Pons (tissue), 1 donor: ENCODE results near the gene LIN52.

Source experiments
- DNase-seq: peaks from one replicate; pipeline ENCODE4 v3.0.0-alpha.2; 2016; ENCODE audit warnings: low spot score

LIN52 gene, protein sequence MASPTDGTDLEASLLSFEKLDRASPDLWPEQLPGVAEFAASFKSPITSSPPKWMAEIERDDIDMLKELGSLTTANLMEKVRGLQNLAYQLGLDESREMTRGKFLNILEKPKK

DNA sequence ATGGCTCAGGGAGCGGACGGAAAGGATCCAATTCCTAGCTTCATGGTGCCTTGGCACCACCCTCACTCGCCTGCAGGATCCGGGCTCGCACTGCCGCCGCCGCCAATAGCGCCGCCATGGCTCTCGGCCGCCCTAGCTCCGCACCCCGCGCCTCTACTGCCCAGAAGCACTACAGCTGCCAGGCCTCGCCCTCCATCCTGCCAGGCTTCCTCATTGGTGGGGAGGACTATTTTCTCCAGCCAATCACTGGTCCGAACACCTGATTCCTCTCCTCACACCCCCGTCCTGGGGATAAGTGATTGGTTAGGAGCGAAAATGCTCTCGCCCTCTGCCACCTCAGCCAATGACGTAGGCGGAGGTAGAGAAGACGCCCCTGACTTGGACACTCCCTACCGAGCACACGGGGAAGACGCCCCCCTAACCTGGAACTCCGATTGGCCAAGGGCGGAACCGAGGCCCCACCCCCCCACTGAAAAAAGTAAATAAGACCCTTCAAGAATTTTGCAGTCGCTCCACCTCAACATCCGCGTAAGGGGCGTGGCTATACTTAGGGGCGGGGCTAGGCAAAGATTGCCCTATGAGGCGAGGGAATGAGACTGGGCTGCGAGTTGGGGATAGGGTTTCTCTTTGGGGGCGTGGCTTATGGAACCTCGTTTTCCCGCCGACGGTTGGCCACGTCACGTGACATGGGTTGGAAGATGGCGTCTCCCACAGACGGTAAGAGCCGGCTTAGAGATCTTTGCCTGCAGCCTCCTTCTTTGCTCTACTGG, at the start of gene LIN52, which contains the start of gene ALDH6A1:
TSS of gene LIN52 (plus strand) at position 680 of the 770 bp plus-strand sequence. CDS start at position 699, 19 bp downstream.
TSS of gene ALDH6A1 (minus strand) at position 177 of the 770 bp plus-strand sequence. CDS start at position 118, 59 bp downstream.
- DNase-seq = peak; percentile 100

DNA sequence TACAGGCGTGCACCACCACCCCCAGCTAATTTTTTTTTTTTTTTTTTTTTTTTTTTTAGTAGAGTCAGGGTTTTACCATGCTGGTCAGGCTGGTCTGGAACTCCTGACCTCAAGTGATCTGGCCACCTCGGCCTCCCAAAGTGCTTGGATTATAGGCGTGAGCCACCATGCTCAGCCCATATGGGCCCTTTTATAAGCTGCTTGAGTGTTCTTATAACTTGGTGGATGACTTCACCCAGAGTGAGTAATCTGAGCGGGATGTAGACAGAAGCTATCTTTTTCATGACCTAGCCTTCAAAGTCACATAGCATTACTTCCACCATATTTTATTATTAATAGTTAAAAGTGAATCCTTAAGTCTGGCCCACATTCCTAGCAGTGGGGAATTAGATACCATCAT, 49.2 kb upstream of the LIN52 start:
- DNase-seq = no peak

DNA sequence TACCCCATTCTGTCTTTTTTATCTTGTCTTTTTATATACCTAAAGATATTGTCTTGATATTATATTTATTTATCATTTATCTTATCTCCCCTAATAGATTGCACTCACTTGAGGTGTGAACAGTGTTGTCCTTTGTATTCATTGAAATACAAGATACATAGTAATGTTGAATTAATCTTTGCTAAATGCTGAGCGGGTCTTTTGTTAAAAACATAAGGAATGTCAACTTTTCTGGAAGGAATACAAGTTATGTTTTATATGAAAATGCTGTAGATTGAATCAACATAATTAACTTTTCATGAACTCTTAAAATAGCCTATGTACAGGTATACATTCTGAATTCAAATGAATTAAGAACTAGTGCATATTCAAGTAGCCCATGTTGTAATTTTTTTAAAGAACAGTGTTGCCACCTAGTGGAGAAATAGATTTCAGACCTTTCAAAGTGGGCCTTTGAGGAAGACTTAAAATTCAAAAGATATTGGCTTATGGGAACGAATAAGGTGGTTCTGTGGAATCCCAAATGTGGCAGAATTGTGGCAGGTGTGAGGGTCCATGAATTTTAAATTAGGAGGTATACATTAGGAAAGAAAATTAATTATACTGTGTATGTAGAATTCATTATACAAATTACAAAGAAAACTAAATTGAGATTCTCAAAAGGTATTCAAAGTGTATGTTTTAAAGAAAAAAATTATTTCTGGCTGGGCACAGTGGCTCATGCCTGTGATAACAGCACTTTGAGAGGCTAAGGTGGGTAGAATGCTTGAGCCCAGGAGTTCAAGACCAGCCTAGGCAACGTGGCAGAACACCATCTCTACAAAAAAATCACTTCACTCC, 46.5 kb upstream of the LIN52 start:
- peak; percentile 75 for DNase-seq

DNA sequence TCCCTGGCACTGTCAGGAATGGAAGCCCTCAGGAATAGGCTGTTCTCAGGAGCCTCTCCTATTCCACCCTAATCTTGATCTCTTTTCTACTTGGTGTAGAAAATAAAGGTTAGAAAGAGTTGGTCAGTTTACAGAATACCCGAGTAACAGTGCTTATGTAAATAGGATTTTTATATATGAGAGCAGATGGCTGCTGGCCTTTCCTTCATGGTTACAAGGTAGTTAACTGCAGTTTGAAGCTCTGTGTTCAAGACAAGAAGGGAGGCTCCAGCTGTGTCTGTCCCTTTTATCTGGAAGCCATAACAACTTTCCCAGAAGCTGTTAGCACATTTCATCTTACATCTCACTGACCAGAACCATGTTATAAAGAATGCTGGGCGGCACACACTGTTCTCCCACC, 42.5 kb upstream of the LIN52 start:
- no peak for DNase-seq

DNA sequence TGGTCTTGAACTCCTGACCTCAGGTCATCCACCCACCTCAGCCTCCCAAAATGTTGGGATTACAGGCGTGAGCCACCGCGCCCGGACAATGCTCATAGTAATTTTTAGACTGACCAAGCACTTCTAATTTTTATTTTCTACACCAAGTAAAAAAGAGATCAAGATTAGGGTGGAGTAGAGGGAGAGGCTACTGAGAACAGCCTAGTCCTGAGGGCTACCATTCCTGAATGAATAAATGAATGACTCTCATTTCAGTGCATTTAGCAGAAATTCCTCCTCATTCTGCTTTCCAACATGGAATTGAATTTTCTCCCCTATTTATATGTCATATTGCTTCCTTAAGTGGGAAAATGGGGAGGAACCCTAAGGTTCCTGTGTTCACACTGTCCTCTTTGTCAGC, 39.2 kb upstream of the LIN52 start:
- no peak for DNase-seq

DNA sequence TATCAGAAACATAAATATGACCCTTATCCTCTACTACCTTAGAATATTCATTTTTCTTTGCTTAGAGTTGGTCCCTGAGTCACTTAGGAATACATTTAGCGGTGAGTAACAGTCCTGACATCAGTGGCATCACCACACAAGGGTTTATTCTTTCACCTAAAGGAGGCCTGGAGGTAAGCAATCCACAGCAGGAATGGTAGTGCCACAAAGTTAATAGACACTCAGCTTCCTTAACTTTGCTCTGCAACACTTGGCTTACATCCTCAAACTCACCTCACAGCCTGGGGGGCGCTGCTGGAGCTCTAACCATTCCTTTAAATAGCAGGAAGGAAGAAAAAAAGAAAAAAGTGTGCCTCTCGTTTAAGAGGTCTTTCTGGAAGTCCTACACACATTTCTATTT, 36.5 kb upstream of the LIN52 start:
- no peak for DNase-seq

DNA sequence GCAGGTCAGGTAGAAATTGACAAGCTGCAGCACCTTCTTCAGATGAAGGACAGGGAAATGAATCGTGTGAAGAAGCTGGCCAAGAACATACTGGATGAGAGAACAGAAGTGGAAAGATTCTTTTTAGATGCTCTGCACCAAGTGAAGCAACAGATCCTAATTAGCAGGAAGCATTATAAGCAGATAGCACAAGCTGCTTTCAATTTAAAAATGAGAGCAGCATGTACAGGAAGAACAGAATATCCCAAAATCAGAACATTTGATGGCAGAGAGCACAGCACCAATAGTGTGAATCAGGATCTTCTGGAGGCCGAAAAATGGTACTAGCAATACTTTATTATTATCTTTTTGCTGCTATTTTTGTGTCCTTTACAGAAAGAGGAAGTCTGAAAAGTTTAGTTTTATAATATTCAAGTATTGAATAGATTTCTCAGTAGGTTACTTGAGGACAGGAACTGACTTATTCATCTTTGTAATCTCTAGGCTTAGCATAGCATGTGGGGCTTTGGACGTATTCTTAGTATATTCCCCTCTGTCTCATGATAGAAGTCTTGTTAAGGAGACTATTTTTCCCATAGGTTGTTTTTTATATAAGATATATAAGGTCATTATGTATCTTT, 34.8 kb upstream of the LIN52 start:
- DNase-seq = no peak

DNA sequence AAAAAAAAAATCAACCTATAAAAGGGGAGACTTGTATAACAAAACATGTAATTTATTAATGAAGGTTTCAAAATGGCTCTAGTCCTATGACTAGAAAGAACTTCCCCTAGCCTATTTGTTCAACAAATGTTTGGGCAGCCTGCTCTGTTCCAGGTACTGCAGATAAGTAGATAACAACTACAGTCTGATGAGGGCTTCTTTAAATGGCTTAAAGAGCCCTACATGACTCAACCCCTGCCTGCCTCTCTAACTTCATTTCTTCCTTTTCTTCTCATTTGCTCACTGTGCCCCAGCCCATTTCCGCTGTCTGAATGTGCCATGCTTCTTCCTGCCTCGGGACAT, 22.0 kb upstream of the LIN52 start:
- DNase-seq = no peak

DNA sequence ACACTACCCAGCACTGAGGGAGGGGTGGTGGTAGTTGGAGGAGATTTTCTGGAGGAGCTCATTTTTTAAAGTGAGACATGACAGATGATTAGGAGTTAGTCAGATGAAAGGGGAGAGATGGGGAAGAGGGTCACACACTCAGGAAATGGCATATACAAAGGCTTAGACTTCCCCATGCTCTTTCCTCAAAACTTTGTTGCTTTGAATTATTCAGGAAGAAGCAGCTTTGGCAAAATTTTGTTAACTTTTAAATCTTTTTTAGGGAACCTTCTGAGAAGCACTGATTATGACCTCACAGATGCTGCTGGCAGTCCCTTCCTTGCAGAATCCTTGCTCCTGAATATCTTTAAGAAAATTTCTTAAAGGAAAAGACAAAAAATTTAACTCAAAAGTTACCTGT, 20.3 kb upstream of the LIN52 start:
- DNase-seq = no peak

DNA sequence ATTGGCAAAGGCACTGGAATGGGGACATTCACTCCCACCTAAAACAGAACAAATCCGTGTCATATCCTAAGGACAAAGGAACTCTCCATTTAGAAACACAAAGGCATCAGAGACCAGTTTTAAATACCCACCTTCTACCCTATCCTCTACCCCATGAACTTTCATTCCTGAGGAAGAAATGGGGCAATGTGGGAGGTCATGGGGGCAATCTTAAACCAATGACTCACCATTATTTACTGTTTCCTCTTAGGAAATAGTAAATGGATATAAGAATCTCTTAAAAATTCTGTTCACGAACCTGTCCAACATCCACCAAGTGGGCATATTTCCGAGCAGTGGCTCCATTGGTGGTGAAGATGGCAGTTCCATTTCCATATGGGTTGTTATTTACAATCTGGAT, 19.9 kb upstream of the LIN52 start:
- DNase-seq = no peak

DNA sequence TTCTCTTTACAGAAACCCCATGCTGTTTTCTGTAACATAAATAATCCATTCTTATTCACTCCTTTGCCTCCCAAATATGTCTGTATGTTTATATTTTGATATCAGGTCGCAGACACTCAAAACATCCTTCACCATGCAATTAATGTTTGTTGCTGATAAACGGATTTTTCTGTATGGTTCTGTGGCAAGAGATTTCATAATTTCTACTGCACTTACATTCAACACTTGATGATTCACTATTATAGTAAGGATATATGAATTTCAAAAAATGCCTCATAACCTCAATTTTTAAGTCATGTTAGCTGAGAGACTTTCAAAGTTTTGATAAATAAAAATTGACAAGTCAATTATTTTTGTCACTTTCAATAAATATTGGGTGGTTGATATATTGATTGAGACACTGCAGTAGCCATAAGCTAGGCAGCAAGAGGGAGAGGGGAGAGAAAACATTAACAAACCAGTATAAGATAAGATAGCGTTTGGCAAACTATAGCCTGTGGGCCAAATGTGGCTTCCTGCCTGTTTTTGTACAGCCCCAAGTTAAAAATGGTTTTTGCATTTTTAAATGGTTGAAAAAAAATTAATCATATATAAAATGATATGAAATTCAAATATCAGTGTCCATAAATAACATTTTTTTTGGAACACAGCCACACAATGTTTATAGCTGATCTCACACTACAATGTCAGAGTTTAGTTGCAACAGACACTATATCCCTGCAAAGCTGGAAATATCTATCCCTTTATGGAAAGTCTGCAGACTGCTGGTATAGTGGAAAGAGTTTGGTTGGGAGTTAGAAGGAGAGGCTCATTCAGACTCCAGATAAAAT, 18.8 kb upstream of the LIN52 start:
- DNase-seq = no peak

DNA sequence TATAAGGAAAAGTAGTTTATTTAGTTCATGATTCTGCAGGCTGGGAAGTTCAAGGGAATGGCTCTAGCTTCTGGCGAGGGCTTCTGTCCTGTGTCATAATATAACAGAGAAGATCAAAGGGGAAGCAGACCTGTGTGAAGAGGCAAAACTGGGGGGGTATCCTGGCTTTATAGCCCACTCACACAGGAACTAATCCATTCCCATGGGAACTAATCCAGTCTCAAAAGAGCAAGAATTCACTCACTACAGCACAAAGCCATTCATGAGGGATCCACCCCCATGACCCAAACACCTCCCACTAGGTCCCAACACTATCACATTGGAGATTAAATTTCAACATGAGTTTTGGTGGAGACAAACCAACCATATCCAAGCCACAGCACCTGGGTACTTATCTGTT, 7.4 kb upstream of the LIN52 start:
- DNase-seq = no peak

DNA sequence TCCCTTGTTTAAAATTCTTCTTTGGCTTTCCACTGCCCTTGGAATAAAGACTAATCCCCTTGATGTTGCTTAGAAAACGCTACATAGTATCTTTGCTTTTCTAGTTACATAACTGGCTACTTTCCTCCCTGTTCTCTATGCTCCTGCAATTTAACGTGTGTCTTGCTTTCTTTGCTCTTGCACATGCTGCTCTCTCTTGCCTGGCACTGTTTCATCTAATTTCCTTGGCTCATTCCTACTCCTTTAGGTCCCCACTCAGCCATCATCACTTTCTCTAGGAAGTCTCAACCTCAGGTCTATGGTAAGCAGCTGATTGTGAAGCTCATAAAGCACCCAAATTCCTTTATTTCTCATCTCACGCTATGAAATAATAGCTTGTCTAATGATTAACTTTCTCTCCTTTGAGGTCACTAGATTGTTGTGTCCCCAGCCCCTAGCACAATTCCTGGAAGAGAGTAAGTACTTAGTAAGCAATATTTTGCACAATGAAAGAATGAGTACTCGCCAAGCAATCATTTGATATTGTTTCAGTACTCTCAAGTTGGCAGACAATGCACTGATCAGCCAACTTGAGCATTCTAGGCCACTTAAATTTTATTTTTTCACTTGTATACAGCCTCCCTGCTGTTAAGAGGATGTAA, 3.8 kb upstream of the LIN52 start:
- DNase-seq = no peak

DNA sequence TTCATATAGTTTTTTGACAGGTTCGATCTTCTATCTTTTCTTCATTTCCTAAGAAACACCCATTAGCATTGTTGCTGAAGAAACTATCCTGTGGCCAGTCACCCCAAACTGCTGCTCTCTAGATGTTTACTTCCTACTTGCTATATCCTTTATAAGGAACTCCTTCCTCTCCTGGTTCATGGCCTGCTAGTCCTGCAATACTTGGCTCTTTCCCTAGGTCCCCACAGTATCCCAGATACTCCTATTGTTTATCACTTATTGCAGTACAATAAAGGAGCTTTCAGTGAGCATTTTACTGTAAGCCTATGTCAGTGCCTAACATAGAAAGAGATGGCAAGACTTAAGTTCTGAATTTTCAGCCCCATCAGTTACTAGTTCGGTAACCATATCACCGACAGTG, 3.3 kb upstream of the LIN52 start:
- DNase-seq = no peak

DNA sequence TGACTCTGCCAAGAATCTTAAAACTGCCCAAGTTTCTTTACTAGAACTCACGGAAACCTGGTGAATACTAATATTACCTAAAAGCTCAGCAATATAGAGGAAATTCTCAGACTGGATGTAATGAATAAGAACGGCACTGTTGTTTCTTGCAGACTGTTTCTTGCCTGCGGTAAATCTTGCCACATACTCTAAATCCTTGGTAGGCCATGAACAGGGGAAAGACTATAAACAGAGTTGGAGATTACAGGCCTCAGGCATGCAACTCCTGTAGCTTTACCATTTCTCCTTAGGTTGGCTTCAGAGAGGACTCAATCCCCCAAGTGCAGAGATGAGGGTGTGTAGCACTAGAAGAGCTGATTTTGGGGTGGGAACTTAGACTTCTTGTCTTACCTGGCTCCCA, 1.6 kb upstream of the LIN52 start:
- DNase-seq = no peak

DNA sequence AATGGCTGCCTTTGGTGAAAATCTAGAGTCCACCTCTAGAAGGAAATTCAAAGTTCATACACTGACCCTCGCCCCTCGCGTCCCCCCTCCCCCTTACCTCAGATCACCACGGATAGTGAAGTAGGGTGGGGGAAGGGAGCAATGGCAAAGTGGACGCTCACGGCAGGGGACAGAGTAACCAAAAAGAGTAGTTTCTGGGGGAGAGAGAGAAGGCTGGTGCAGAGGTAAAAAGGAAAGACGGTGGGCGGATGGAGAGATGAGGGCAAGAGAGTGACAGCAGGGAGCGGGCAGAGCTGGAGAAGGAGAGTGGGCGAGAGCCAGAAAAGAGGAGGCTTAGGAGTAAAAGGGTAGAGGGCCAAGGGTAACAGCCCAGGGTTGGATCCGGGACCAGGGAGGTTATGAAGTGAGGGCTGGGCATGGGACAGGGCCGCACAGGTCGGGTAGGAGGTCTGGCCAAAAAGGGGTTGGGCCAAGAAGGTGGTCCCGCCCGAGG, 926 bp upstream of the LIN52 start:
- DNase-seq = no peak

DNA sequence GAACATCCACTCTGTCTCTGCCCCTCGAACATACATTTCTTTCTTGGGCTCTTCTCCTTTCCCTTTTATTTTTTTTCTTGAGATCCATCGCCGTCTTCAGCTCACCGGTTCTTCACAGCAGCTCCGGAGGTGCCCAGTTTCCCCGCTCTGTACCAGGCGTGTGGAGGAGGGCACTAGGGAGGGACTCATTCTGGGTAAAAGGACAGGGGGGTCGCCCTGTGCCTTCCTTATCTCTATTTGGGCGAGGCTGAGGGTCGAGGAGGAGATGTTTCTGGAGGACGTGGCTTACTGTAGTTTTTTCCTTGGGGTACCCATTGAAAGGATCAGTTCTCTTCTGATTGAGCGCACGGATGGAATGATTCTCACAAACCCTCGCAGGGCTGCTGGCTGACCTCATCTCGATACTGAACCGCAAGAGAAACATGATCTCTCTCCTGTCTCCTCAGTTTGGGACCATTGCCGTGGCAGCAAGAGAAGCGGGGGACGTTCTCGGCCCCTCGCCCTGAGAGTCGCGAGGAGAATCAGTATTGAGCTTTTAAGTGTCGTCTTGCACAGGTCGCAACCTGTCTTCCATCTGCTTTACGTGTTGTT, 386 bp downstream of the LIN52 start:
- no peak for DNase-seq

DNA sequence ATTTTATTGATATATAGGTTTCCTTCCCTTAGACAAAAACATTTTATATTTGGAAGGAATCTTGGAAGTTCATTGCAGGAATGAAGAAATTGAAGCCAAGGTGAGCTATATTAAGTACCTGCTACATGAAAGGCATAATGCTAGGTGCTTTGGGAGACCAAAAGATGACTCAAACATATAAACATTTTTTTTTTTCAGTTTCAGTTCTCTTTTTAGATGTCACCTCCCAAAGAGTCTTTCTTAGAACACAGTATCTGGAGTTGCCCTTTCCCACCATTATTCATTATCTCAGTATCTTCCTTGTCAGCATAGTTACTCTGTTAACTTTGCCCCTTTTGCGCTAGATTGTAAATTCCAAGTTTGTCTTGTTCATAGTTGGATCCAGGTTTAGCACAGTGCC, 1.1 kb downstream of the LIN52 start:
- no peak for DNase-seq

DNA sequence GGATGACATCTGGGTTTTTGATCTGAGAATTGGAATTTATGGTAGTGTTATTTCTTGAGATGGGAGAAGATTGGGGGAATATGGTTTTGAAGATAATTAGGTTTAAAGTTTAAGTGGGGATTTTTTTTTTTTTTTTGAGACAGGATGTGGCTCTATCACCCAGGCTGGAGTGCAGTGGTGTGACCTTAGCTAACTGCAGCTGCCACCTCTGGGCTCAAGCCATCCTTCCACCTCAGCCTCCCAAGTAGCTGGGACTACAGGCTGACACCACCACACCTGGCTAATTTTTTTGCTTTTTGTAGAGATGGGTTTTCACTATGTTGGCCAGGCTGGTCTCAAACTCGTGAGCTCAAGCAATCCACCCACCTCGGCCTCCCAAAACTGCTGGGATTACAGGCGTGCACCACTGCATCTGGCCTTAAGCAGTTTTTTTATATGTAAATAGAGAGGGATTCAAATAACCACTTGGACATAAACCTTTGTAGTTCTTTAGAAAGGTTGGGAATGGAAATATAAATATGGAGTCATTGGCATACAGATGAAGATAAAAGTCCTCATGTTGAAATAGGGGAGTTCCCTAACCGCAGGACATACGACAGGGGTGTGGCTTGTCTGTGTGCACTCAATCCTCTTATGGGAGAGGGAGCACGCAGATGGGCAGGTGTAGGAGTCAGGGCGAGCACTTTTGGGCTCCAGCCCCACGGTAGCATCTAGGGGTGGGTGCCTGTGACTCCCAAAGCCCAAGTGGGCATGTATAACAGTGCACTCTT, 4.7 kb downstream of the LIN52 start:
- DNase-seq = no peak

DNA sequence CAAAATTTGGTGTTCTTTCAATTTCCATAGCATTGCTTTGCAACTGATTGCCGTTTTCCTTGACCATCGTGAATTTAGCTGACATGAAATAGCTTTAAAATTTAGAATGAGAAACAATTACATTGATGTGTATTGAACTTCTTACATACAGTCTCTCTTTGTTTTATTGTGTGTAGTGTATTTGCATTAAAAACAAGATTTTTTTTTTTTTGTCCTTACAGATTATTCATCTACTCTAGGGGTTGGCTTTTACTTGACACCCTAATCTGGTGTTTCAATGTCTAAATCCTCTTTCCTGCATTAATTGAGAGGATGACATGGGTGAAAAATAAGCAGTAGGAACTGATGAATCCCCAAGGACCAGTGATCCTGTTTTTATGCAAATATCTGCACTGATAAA, 20.6 kb downstream of the LIN52 start:
- DNase-seq = no peak
